Hematopoietic multipotent progenitor cell treated with erythropoietin and hydrocortisone succinate and interleukin-3 and kit ligand, for 6 days (in vitro differentiated cells): Measurements from ENCODE around the gene SOHLH2.
A peak's percentile ranks its signal among the peaks of the same experiment; 100 is the strongest.

Source experiments
- DNase-seq: peaks from one replicate; pipeline ENCODE4 v3.0.0-alpha.2; 2015

Gene SOHLH2

GRCh38 chr13:36175621-36176020 is 38.7 kb downstream of the SOHLH2 start:
- DNase-seq, result no peak

GRCh38 chr13:36174923-36175322 is 39.4 kb downstream of the SOHLH2 start:
- DNase-seq, result no peak

- DNase-seq, result no peak
These were observed 40.6 kb downstream of the SOHLH2 start for GRCh38 chr13:36173571-36174322.

- no peak for DNase-seq
These were observed 48.3 kb downstream of the SOHLH2 start for GRCh38 chr13:36166046-36166445.

- DNase-seq, result no peak
These were observed 50.5 kb downstream of the SOHLH2 start for GRCh38 chr13:36163809-36164308.

GRCh38 chr13:36163286-36163685 is 51.1 kb downstream of the SOHLH2 start:
- no peak for DNase-seq

- no peak for DNase-seq
These were observed 54.1 kb downstream of the SOHLH2 start for GRCh38 chr13:36160297-36160696.

- DNase-seq, result no peak
These were observed 55.7 kb downstream of the SOHLH2 start for GRCh38 chr13:36158611-36159010.

GRCh38 chr13:36157480-36157879 is 56.9 kb downstream of the SOHLH2 start:
- no peak for DNase-seq

- no peak for DNase-seq
These were observed 59.6 kb downstream of the SOHLH2 start for GRCh38 chr13:36154567-36155291.

- DNase-seq, result no peak
These were observed 62.8 kb downstream of the SOHLH2 start for GRCh38 chr13:36151591-36151990.

GRCh38 chr13:36148446-36148845 is 65.9 kb downstream of the SOHLH2 start:
- no peak for DNase-seq

GRCh38 chr13:36147330-36147729 is 67.0 kb downstream of the SOHLH2 start:
- DNase-seq, result no peak

- no peak for DNase-seq
These were observed 67.7 kb downstream of the SOHLH2 start for GRCh38 chr13:36146511-36147269.

- no peak for DNase-seq
These were observed 70.6 kb downstream of the SOHLH2 start for GRCh38 chr13:36143738-36144137.

GRCh38 chr13:36142735-36143134 is 71.6 kb downstream of the SOHLH2 start:
- no peak for DNase-seq

GRCh38 chr13:36135876-36136275 is 78.5 kb downstream of the SOHLH2 start:
- no peak for DNase-seq

GRCh38 chr13:36134632-36135031 is 79.7 kb downstream of the SOHLH2 start:
- DNase-seq, result no peak

GRCh38 chr13:36133950-36134626 is 80.3 kb downstream of the SOHLH2 start:
- no peak for DNase-seq

GRCh38 chr13:36132376-36132775 is 82.0 kb downstream of the SOHLH2 start:
- DNase-seq, result no peak

GRCh38 chr13:36131931-36132297 is 82.4 kb downstream of the SOHLH2 start:
- DNase-seq, result no peak

GRCh38 chr13:36131222-36131930 is 83.0 kb downstream of the SOHLH2 start, which contains the start of gene DCLK1:
DCLK1 (minus strand) TSS chr13:36131382.
- peak; percentile 36 for DNase-seq
